Uterus (tissue), 4 donors: Measurements from ENCODE around the gene SCGB3A1. TPM values are rescaled to one million over a fixed set of nuclear protein-coding genes. Genes with fewer than 3 reads are reported as not detected.

ENCODE experiments used
- DNase-seq, 2 donors: peaks; one replicate each; pipeline ENCODE4 v3.0.0-alpha.2; 2019 to 2020
- H3K27ac ChIP-seq, 2 donors: fragments of 200-600 bp; sonication (generic); 1 replicate in 1 of 2; 2 replicates in 1 of 2; pipeline ENCODE4 v1.5.1; 2016 to 2018
- H3K27me3 ChIP-seq, 2 donors: fragments of 200-600 bp; sonication (generic); one replicate each; pipeline ENCODE4 v1.5.1; 2018 to 2019; ENCODE audit warnings: control low read depth in 1 of 2
- H3K36me3 ChIP-seq, 2 donors: fragments of 200-600 bp; sonication (generic); one replicate each; pipeline ENCODE4 v1.5.1; 2019; ENCODE audit warnings: control low read depth in 1 of 2
- H3K4me1 ChIP-seq, 2 donors: fragments of 200-600 bp; sonication (generic); one replicate each; pipeline ENCODE4 v1.5.1; 2018 to 2019; ENCODE audit warnings: control low read depth in 1 of 2
- H3K4me3 ChIP-seq, 2 donors: fragments of 200-600 bp; sonication (generic); 1 replicate in 1 of 2; 2 replicates in 1 of 2; pipeline ENCODE4 v1.5.1; 2018 to 2019; ENCODE audit warnings: mild to moderate bottlenecking in 1 of 2
- H3K9me3 ChIP-seq, 2 donors: fragments of 200-600 bp; sonication (generic); one replicate each; pipeline ENCODE4 v1.5.1; 2019; ENCODE audit warnings: control low read depth in 1 of 2
- CTCF ChIP-seq, 4 experiments: fragments of 200-600 bp in 2 of 4; fragments of 450-650 bp in 2 of 4; sonication (generic) in 2 of 4; IDR thresholded peaks; one replicate each; pipeline ENCODE4 v1.5.1; 2016 to 2019; ENCODE audit warnings: antibody characterized with exemption in 4 of 4, mild to moderate bottlenecking in 2 of 4, moderate library complexity in 1 of 4
- POLR2A ChIP-seq, 2 donors: fragments of 450-650 bp; IDR thresholded peaks; one replicate each; pipeline ENCODE4 v1.6.1; 2016; ENCODE audit warnings: antibody characterized with exemption in 2 of 2, mild to moderate bottlenecking in 1 of 2, moderate library complexity in 1 of 2
- intact Hi-C: fragments of 100-400 bp; cut with DNase I; formaldehyde crosslinking; loops from one replicate; pipeline ENCODE4 v1.15.1; 2023; ENCODE audit warnings: low total_unique reads
- total RNA-seq, 4 donors: library from RNA; depleted of rRNA in 3 of 4; stranded (reverse); fragments of >200 nt in 3 of 4; gene quantifications; one replicate each; pipeline versions ENCODE4 v1.1.0 to v1.2.4, GENCODE V29; 2014 to 2023
- donor health status: DM: yes; HTN: yes; CAD: no.

SCGB3A1 gene
- total RNA-seq, 4 donors from 2014 or later: 0.98 TPM; not detected in 3

- H3K4me1 ChIP-seq: no peaks in the 10 kb centered on the region
- intact Hi-C loops: no loop called here
- H3K27ac ChIP-seq: no peak overlapping the region
- TF ChIP-seq POLR2A (IDR thresholded peaks at IDR 0.05): no peak
- no peak for TF ChIP-seq CTCF (IDR thresholded peaks at IDR 0.05)
- no peaks in the 10 kb centered on the region for H3K27me3 ChIP-seq
- no peak for DNase-seq
- H3K4me3 ChIP-seq: no peak overlapping the region
- H3K9me3 ChIP-seq: no peaks in the 10 kb centered on the region
- no peaks in the 10 kb centered on the region for H3K36me3 ChIP-seq
These were observed 46.8 kb upstream of the SCGB3A1 start for GRCh38 chr5:180637962-180638680.

DNA sequence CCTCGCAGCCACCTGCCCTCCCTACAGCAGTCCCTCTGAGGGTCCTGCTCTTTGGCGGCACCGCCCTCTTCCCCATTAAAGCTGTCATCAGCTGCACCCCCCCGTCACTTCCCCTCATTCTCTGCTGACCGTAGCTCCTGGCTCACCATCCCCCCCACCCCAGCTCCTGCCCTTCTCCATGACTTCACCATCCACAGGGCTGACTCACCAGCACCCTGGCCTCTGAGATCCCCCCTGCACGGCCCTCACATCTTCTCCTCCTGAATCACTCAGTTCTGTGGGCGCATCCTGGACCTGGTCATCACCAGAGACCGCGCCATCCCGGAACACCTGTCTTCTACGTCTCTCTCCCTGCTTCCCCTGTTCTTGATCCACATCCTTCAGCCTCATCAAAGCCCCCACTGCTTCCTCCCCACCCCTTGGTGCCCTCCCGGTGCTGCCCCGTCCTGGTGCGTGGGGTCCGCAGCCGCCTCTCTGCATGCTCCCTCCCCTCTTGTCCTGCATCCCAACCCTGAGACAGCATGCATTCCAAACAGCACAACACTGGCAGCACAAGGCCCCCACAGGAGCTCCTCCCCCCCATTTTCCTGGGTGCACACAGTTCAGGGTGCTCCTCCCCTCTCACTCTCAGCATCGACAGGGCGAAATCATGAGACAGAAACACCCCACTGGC is 45.2 kb upstream of the SCGB3A1 start:
- Histone ChIP-seq H3K27me3 (no peaks in the 10 kb centered on the region), H3K36me3 (no peaks in the 10 kb centered on the region), H3K4me3 (no peak overlapping the region), H3K9me3 (no peaks in the 10 kb centered on the region), H3K27ac (no peak overlapping the region), H3K4me1 (no peaks in the 10 kb centered on the region)
- intact Hi-C loops: no loop called here
- no peak for DNase-seq
- TF ChIP-seq POLR2A (IDR thresholded peaks at IDR 0.05): no peak
- TF ChIP-seq CTCF (IDR thresholded peaks at IDR 0.05): no peak

DNA sequence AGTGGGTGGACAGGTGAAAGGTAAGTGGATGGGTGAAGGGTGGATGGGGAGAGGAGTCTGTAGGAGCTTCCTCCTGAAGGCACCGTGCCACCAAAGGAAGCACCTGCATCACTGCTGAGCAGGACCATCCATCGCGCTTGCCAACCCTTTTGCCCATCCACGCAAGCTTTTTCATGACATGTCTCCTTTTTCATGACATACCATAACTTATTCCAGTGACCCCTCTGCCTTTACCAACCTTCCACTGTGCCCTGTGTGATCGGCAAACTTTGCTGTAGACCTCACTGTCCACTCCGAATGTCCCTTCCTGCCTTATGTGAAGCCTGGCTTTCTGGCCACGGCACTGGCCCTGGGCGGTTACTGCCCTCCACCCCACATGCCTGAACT is 44.7 kb upstream of the SCGB3A1 start:
- Histone ChIP-seq H3K36me3 (no peaks in the 10 kb centered on the region), H3K4me1 (no peaks in the 10 kb centered on the region), H3K4me3 (no peak overlapping the region), H3K27me3 (no peaks in the 10 kb centered on the region), H3K9me3 (no peaks in the 10 kb centered on the region), H3K27ac (no peak overlapping the region)
- no peak for DNase-seq
- intact Hi-C loops: no loop called here
- TF ChIP-seq POLR2A (IDR thresholded peaks at IDR 0.05) (no peak), CTCF (IDR thresholded peaks at IDR 0.05) (no peak)

DNA sequence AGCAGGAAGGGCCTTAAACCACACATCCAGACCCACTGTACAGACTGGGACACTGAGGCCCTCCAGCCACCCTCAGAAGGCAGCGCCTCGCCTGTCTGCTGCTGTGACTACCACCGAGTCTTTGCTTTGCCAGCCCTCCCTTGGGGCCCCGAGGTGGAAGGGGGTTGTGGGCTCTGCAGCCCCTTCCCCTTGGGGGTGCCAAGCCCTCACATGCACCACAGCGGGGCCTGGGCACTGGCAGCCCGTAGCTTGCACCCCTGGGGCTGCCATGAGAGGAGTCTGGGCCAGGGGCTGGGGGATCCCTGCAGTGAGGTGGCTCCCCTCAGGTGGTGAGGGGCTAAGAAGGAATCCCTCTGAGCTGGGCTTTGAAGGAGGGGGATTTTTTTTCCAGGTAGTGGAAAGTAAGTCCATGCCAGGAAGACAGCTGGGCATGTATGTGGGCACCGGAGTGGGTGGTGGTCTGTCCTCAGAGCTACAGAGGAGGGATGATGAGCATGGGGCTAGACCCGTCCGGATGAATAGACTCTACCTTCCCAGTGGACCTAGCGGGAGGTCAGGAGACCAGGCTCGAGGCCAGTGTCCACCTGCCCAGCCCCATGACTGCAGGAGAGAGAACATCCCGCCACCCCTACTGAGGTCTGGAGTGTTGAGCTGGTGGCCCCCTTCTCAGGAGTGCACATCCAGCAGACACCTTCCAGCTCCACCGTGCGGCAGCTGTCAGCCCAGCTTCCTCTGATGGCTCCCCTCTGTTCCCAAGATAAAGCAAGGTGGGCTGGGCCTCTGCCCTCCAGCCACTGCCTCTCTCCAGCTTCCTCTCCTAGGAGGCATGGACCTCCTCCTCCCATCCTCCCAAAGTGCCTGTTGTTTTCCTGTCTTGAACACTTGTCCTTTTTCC is 42.2 kb upstream of the SCGB3A1 start:
- intact Hi-C loops: no loop called here
- Histone ChIP-seq H3K36me3 (no peaks in the 10 kb centered on the region), H3K4me1 (no peaks in the 10 kb centered on the region), H3K27ac (no peak overlapping the region), H3K27me3 (no peaks in the 10 kb centered on the region), H3K9me3 (no peaks in the 10 kb centered on the region), H3K4me3 (no peak overlapping the region)
- TF ChIP-seq CTCF (IDR thresholded peaks at IDR 0.05): no peak
- TF ChIP-seq POLR2A (IDR thresholded peaks at IDR 0.05): no peak
- DNase-seq: no peak
